ELR (cell line): Measurements from ENCODE around the gene WASHC2C.
"Not testable (repeated sequence)": the region's sequence is repeated elsewhere in the genome, so short reads cannot be mapped to it uniquely, and the experiment has no call there.

ENCODE experiments used
- DNase-seq: peaks from one replicate; pipeline ENCODE4 v3.0.0-alpha.2; 2015; ENCODE audit warnings: low read depth

The WASHC2C gene

DNA sequence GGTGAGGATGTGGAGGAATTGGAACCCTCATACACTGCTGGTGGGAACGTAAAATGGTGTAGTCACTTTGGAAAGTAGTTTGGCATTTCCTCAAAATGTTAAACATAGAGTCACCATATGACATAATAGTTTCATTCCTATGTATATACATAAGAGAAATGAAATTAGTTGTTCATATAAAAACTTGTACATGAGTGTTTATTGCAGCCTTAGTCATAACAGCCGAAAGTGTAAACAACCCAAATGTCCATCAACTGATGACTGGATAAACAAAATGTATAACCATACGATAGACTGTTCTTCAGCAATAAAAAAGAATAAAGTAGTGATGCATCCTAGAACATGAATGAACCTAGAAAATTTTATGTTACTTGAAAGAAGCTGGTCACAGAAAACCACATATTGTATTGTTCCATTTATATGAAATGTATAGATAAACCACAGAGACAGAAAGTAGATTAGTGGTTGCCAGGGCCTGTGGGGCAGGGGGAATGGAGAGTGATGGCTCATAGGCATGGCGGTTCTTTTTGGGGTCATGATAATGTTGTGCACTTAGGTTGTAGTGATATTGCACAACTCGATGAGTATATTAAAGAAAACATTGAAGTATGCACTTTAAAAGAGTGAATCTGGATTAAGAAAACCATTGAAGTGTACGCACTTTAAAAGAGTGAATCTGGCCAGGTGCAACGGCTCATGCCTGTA, 44.8 kb downstream of the WASHC2C start:
- DNase-seq: not testable (repeated sequence)

DNA sequence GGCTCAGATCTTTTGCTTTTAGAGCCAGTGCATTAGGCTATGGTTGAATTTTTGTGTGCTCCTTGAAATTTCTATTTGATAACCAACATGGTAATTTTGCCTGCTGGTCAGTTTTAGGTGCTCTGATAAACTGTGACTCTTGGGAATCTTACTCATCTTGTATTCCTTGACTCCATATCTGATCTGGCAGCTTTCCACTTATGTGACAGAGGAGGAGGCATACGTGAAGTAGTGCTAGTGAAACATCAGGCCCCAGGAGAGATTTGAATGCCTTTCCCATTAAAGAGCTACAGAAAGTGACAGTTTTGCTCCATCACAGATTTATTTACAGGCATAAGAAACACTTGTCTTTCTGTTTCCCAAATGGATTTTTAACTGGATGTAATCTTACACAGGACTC, 59.2 kb downstream of the WASHC2C start:
- DNase-seq: not testable (repeated sequence)

DNA sequence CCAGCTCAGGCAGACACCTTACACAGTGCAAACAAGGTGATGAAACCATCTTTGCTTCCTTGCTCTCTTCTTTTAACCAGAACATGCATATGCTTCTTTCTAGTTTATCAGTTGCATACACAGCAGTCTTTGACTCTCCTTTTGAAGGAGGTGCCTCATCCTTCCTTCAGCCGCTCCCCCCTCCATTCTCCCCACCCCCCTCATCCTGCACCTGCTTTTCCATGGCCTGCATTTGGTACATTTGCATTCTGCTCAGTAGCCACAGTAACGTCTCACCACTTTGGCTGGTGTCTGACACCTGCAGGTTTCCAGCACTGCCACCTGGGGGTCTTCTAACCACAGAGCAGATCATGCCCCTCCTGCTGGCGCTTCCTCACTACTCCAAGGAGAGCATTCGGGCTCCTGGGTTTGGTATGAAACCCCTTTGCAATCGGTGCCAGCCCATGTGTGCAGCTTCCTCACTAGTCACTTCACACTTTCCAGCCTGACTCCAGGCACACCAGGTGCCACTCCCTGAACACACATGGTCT, 60.2 kb downstream of the WASHC2C start:
- not testable (repeated sequence) for DNase-seq

DNA sequence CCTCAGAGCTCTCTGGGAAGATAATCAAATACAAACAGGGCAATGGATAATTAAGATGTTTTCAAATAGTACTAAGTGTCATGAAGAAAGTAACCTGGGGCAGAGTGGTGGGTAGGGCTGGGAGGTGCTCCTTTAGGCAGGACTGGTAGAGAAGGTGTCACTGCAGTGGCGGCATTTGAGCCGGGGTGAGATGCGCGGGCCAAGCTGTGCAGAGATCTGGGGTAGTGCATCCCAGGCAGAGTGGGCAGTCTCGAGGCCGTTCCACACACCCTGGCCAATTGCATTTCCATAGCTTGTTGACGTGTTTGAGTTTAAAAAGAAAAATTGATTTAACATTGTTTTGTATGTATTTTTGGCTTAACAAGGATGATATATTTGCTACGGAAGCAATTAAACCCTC, 62.9 kb downstream of the WASHC2C start:
- not testable (repeated sequence) for DNase-seq

DNA sequence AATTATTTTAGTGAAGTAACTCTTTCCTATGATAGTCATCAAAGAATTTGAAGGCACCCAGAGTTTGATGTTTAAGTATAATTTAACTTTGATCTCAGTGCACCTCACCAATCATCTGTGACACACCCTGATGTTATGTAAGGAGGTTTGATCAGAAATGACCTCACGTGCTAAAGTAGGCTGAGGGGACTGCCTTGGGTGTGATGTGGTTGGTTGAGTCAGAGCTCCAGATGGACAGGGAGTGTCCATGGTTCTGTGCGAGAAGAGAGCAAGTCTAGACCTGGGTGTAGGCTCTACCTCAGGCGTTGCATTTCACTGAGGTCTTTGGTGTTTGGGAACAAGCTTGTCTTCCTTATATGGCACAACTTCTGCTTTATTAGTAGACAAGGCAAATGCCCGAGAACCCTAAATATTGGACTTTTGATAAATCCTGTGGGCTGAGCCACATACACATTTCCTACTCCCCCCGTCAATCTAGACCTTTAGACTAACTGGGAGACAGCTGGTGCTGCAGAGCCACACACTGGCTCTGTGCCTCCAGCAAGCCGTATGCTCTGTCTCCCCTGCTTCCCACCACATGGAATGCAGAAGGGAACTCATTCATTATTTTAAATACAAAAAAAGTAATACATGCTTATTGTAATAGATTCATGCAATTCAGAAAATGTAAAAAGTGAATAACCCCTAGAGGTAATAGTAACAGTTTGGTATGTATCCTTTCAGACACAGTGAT, 63.8 kb downstream of the WASHC2C start:
- DNase-seq: peak; percentile 69

DNA sequence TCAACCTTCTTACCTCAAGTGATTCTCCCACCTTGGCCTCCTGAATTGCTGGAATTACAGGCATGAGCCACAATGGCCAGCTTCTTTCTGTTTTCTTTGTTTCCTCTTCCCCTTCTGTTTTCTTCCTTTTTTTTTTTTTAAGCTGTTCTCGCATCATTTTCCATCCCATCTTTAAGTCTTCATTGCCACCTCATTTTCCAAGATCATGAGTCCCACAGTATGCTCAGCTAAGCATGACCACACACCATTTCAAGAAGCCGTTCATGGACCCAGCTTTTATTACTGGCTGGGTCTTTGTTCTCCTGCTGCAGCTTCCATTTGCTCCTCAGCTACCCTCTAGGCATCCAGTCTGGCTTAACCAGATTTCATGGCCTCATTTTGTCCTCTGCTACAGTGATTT, 67.7 kb downstream of the WASHC2C start:
- not testable (repeated sequence) for DNase-seq

DNA sequence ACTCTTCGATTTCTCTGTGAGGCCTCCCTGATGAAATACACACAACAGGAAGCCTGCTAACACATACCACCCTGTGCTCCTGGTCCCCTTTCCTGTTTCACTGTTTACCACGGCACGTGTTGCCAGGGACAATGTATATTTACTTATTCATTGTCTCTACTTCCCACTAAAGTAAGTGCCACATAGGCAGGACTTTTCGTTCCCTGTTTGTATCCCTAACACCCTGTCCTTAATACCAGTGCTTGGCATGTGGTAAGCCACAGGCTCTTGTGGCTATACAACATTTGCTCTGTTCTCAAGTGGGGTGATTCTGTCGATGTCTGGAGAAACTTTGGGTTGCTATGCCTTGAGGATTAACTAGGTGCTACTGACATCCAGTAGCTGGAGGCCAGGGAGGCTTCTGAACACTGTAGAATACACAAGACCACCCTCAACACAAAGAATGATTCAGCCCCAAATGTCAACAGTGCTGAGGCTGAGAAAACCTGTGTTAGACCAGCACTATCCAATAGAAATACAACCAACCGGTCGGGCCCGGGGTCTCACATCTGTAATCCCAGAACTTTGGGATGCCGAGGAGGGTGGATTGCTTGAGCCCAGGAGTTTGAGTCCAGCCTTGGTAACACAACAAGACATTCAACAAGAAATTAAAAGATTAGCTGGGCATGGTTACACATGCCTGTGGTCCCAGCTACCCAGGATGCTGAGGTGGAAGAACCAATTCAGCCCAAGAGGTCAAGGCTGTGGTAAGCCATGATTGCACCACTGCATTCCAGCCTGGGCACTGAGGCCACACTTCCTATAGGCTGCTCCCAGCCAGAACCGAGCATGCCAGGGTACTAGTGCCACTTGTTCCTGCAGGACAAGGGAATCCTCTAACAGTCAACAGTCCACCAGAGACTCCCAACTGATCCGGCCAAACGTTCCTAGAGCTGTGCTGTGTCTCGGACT, 76.3 kb downstream of the WASHC2C start:
- DNase-seq: peak; percentile 29

DNA sequence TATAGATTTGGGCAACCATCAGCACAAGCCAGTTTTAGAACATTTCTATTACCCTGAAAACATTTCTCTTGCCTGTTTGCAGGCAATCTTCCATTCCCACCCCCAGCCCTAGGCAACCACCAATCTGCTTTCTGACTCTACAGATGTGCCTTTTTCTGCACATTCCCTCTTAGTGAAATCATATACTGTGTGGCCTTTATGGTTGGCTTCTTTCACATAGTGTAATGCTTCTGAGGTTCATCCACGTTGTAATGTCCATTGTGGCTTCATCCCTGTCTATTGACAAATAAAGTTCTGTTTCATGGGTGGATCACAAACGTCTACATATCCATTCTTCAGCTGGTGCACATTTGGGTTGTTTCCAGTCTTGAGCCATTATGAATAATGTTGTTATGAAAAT, 77.9 kb downstream of the WASHC2C start:
- DNase-seq: not testable (repeated sequence)

DNA sequence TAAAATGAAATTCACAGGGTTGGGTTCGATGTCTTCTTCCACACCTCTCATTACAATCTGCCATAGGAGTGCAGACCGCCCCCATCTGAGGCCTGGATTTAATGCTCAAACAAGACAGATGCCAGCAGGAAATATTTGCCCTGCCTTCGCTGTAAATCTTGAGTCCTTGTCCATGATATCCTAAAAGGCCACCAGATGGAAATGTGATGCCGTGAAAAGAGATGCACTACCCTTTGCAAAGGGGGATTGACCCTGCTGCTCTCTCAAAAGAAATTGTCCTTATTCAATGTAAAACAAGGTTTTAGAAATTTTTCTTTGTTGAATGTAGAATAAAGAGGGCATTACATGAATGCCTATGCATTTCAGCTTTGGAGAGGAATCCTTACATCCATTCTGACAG, 82.8 kb downstream of the WASHC2C start:
- peak; percentile 50 for DNase-seq

DNA sequence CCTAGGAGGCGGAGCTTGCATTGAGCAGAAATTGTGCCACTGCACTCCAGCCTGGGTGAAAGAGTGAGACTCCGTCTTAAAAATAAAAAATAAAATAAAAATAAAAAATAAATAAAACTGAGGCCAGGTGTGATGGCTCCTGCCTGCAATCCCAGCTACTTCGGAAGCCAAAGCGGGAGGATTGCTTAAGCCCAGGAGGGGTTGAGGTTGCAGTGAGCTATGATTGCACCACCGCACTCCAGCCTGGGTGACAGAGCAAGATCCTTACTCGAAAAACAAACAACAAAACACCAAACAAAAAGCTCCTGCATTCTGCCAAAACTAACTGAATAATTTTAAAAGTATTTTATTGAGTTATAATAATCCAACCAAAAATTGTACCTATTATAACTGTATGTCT, 84.0 kb downstream of the WASHC2C start:
- DNase-seq: no peak

DNA sequence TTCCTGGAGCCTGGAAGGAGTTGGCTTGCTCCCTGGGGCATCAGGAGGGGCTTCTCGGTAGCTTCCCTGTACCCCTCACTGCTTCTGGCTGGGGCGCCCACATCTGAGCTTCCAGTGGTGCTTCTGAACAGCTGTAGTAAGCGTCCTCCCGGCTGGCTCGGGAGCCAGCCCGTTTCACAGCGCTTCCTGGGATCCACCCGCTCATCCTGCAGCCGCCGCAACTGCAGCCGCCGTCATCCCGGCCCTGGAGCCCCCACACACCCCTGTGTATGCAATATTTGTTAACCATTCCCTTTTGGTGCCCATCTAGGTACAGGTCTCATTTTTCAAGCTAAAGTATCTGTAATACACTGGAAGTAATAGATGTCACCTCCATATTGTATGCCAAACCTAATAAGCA, 85.9 kb downstream of the WASHC2C start:
- DNase-seq: not testable (repeated sequence)

DNA sequence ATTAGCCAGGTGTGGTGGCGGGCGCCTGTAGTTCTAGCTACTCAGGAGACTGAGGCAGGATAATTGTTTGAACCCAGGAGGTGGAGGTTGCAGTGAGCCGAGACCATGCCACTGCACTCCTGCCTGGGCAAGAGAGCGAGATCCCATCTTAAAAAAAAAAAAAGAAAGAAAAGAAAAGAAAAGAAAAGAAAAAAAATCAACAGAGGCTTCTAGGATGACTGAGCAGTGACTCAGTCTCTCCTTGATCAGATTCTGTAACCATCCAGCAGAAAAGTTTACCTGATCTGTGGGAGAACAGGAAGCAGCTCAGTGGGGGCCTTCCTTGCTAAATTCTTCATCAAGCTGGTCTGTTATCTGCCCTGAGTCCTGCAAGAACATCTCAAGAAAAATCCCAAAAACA, 87.1 kb downstream of the WASHC2C start:
- peak; percentile 63 for DNase-seq

DNA sequence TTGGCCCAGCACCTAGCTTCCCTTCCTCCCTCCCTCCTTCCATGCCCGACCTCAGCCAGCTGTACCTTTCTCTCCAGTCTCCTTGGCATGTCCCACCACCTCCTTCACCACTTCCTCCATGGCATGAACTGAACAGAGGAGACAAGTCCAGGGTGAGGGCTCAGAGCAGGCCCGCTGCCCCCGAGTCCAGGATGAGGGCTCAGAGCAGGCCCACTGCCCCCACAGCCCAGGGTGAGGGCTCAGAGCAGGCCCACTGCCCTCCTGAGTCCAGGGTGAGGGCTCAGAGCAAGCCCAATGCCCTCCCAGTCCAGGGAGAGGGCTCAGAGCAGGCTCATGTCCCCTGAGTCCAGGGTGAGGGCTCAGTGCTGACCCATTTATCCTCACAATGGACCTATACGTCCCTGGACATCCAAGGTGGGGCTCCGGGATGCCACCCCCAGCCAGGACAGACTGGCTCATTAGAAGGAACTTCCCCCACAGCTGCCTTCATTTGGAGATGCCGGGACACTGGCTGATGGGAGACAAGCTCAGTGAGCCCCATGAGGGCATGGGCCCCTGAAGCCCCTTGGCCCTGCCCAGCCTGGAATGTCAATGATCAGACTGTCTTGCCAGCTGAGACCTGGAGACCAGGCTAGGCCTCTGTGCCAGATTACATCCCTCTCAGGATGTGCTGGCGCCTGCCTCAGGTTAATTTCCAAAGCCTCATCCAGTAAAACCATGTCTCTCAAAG, 90.2 kb downstream of the WASHC2C start:
- no peak for DNase-seq

DNA sequence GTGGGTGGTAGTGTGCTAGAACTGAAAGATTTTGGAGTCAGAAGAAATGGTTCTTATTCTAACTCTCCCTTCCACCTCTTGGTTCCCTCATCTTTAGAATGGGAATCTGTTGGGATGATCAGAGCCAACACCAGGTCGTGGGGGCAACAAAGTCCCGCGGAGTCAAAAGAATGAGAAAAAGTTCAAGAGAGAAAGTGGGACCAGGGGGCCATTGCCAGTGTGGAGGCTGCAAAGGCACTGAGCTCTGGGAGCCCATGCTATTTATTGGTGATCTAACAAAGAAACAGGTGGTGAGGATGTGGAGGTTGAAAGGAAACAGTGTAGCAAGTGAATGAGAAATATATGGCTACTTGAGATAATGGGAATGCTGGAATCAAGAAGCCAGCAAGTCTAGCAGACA, 90.8 kb downstream of the WASHC2C start:
- no peak for DNase-seq

DNA sequence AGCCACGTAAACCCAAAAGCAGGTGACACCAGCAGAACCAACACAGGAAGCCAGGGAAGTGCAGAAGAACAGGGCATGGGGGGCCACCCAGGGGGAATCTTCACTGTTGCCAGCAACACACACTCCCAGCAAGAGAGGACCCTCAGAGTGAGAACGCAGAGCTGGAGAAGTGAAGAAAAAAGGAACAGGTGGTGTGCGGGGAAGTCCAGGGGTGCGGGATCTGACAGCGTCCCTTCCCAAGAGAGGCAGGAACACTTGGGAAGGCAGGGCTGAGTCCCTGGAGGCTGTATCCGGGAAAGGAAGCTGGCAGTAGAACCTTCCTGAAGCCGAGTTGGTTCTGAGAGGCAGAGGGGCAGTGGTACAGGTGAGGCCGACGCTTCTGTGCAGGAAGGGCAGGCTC, 92.5 kb downstream of the WASHC2C start:
- DNase-seq: no peak

DNA sequence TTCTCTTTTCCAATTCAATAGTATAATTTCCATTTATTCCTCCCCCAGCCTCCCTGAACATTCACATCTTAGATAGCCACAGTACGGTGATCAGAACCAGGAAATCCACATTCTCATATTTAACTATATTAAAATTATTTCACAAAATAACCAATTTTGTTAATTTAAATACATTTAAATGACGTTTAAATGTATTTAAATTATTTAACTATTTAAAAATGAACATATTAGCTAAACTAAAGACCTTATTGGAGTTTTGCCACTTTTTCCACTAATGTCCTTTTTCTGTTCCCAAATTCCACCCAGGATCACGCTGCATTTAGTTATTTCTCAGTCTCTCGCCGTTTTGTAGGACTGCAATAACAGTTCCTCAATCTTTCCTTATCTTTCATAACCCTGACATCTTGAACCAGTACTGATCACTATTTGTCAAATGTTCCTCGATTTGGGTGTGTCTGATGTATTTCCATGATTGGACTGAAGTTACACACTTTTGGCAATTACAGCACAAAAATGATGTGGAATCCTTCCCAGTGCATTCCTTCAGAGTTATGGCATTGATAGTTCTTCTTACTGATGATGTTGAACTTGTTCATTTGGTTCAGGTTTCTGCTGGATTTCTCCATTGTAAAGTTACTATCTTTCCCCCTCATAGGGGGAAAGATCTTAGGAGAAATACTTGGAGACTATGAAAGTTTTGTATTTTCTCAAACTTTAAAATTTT, 93.2 kb downstream of the WASHC2C start:
- not testable (repeated sequence) for DNase-seq

DNA sequence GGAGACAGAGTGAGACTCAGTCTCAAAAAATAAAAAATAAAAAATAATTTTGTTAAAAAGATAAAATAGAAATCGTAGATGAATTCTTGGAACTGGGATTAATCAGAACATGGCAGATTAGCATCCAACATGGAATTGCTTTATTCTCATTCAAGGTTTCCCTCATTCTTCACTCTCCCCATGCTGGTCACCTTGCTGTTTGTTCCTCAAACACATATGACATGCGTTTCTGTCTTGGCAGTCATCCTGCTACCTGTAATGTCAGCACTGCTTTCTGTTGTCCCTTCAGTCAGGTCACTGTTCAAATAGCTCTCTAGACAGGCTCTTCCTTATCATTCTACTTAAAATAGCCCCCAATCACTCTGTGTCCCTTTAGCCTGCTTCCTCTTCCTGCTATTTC, 95.9 kb downstream of the WASHC2C start:
- DNase-seq: not testable (repeated sequence)
